Brain microvascular endothelial cell (primary cell): ENCODE measurements around the gene MEX3D.

Source experiments
- DNase-seq: peaks from one replicate; pipeline ENCODE4 v3.0.0-alpha.2; 2020
- H3K27ac ChIP-seq: fragments of 250-450 bp; sonication (Bioruptor Pico); 2 replicates; pipeline ENCODE4 v1.5.1; 2020; ENCODE audit warnings: mild to moderate bottlenecking, moderate library complexity
- H3K27me3 ChIP-seq: fragments of 250-450 bp; sonication (Bioruptor Pico); replicated peaks from 2 replicates; pipeline ENCODE4 v1.5.1; 2020; ENCODE audit warnings: mild to moderate bottlenecking
- H3K36me3 ChIP-seq: fragments of 250-450 bp; sonication (Bioruptor Pico); replicated peaks from 2 replicates; pipeline ENCODE4 v1.5.1; 2020; ENCODE audit warnings: mild to moderate bottlenecking
- H3K4me3 ChIP-seq: 2 replicates; pipeline ENCODE4 v1.5.1; 2011; ENCODE audit warnings: low read depth, mild to moderate bottlenecking, control low read depth, low read length, moderate library complexity
- in situ Hi-C: cut with HindIII; loops from 2 replicates; pipeline ENCODE4 v1.10.0; 2017; ENCODE audit warnings: low sequenced_read_pairs, low pct_ligation_motif_present
- TF ChIP-seq, protein P1 (sequence below): IDR thresholded peaks from 2 replicates; pipeline ENCODE4 v1.5.1; 2011; ENCODE audit warnings: low read depth, mild to moderate bottlenecking, moderate library complexity, low read length, control low read depth, inconsistent platforms; ENCODE audit errors: missing control alignments

MEX3D gene

DNA sequence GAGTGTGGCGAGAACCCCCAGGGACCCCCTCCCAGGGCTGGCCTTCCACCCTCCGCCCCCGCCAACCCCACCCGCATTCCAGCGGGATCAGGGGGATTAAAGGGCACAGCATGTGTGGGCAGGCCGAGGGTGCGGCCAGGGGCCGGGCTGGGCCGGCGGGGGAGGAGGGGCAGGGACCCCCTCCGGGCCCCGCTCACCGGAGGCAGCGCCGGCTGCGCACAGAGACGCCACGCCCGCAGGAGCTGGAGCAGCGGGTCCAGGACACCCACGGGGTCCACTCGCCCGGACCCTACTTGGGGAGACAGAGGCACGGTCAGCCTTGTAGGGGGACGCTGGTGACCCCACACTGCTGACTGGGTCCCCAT, 57.7 kb downstream of the MEX3D start:
- Histone ChIP-seq H3K27ac (no peak overlapping the region), H3K27me3 (no peaks in the 10 kb centered on the region), H3K4me3 (no peak overlapping the region), H3K36me3 (no peaks in the 10 kb centered on the region)
- TF ChIP-seq, protein P1, sequence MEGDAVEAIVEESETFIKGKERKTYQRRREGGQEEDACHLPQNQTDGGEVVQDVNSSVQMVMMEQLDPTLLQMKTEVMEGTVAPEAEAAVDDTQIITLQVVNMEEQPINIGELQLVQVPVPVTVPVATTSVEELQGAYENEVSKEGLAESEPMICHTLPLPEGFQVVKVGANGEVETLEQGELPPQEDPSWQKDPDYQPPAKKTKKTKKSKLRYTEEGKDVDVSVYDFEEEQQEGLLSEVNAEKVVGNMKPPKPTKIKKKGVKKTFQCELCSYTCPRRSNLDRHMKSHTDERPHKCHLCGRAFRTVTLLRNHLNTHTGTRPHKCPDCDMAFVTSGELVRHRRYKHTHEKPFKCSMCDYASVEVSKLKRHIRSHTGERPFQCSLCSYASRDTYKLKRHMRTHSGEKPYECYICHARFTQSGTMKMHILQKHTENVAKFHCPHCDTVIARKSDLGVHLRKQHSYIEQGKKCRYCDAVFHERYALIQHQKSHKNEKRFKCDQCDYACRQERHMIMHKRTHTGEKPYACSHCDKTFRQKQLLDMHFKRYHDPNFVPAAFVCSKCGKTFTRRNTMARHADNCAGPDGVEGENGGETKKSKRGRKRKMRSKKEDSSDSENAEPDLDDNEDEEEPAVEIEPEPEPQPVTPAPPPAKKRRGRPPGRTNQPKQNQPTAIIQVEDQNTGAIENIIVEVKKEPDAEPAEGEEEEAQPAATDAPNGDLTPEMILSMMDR: no peak
- in situ Hi-C loops: no loop called here
- DNase-seq: no peak

- Histone ChIP-seq H3K27ac (no peak overlapping the region), H3K4me3 (no peak overlapping the region), H3K27me3 (no peaks in the 10 kb centered on the region), H3K36me3 (no peaks in the 10 kb centered on the region)
- DNase-seq: no peak
- in situ Hi-C loops: no loop called here
- TF ChIP-seq, protein P1: no peak
Observed at GRCh38 chr19:1509602-1510441, 58.3 kb downstream of the MEX3D start.

DNA sequence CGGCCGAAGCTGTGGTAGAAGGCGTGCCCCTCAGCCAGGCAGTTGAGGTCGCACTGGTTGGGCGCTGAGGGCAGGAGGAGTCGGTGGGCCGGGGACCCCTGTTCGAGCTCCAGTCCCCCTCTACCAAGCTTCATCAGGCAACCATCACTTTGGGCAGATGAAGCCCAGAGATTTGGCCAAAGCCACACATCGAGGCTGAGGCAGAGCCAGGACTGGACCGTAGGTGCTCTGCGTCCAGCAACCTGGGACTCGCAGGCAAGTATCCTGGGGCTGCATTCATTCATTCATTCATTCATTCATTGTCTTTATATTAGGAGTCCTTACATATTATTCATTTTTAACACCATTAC, 59.6 kb downstream of the MEX3D start:
- in situ Hi-C loops: no loop called here
- Histone ChIP-seq H3K4me3 (peak overlapping the region; percentile 20), H3K27me3 (peaks cover 9% of the 10 kb centered on the region), H3K27ac (no peak overlapping the region), H3K36me3 (no peaks in the 10 kb centered on the region)
- no peak for DNase-seq
- TF ChIP-seq, protein P1: no peak

GRCh38 chr19:1507763-1508506, 60.2 kb downstream of the MEX3D start:
- peak overlapping the region; percentile 59 for H3K4me3 ChIP-seq
- no peaks in the 10 kb centered on the region for H3K36me3 ChIP-seq
- peak; percentile 95 for DNase-seq
- H3K27me3 ChIP-seq: peaks cover 15% of the 10 kb centered on the region
- H3K27ac ChIP-seq: peak overlapping the region; percentile 84
- TF ChIP-seq, protein P1: no peak
- in situ Hi-C loops: no loop called here

DNA sequence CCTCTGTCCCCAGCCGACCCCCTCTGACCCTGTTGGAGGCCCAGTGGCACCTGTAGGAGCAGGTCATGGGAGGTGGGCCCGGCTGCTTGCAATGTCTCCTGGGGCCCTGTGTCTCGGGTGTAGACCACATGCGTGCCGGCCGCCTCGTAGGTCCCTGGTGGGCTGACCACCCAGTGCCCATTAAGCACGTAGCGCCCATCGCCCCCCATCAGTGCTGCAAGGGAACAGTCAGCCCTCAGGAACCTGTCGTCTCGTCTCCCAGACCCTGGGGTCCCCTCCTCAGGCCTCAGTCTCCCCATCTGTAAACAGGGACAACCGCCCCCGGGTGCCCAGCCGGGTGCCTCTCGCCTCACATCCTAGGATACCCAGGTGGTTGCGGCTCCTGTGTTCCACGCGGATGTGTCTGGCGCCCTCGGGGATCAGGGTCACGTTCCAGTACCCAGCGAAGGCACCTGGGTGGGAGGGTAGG, 60.9 kb downstream of the MEX3D start:
- Histone ChIP-seq H3K4me3 (no peak overlapping the region), H3K27ac (no peak overlapping the region), H3K27me3 (peaks cover 19% of the 10 kb centered on the region), H3K36me3 (no peaks in the 10 kb centered on the region)
- TF ChIP-seq, protein P1: no peak
- DNase-seq: no peak
- in situ Hi-C loops: no loop called here
